NCI-H1417 treated with DMSO at 0.1 percent for 48 hours (cell line): ENCODE data around the gene HOXB7.

Experiments
- DNase-seq: peaks from one replicate; lab custom pipeline; 2025; lab: John Stamatoyannopoulos, UW

The HOXB7 gene

GRCh38 chr17:48623583-48623982 is 12.8 kb upstream of the HOXB7 start:
- no peak for DNase-seq

DNA sequence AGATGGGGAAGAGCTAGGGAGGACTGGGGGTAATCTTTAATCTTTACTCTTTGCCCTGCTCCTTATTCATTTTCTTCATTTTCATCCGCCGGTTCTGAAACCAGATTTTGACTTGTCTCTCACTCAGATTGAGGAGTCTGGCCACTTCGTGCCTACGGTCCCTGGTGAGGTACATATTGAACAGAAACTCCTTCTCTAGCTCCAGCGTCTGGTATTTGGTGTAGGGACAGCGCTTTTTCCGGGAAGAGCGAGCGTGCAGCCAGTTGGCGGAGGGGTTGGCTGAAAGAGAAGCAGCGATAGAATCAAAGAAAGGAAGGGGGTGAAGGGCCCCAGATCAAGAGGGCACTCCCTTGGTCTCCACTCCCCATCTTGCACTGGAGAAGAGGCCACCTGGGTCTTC is 12.0 kb upstream of the HOXB7 start:
- no peak for DNase-seq

- no peak for DNase-seq
Observed at GRCh38 chr17:48621410-48622392, 10.9 kb upstream of the HOXB7 start.

GRCh38 chr17:48620461-48621139 is 9.8 kb upstream of the HOXB7 start:
- no peak for DNase-seq

- no peak for DNase-seq
Observed at GRCh38 chr17:48619826-48620449, 9.1 kb upstream of the HOXB7 start.

DNA sequence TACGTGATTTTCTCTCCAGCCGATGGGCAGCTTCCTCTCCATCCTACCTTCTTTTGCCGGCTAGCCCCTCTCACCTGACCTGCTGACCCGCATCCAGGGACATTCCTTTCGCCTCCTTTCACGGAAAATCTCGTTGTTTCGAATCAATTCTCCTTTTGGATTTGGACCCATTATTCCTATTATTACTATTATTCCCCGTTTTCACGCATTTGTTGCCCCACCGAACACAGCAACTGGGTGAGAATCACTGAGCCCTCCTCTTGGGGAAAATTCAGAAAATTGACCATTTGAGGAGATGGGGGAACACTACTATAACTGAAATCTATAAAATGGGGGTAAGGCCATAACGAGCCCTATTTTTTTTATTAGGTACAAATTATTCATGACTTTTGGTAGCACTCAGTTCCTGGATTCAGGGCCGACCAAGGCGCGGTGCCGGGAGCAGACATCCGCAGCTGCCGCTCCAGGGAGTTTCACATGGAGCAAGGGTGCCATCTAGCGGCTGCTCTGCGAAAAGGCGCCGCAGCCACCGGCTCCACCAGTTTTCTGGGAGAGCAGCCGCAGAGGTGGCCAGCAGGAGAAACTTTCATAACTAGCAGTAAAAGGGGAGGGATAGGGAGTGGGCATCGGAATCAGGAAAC is 7.6 kb upstream of the HOXB7 start:
- no peak for DNase-seq

DNA sequence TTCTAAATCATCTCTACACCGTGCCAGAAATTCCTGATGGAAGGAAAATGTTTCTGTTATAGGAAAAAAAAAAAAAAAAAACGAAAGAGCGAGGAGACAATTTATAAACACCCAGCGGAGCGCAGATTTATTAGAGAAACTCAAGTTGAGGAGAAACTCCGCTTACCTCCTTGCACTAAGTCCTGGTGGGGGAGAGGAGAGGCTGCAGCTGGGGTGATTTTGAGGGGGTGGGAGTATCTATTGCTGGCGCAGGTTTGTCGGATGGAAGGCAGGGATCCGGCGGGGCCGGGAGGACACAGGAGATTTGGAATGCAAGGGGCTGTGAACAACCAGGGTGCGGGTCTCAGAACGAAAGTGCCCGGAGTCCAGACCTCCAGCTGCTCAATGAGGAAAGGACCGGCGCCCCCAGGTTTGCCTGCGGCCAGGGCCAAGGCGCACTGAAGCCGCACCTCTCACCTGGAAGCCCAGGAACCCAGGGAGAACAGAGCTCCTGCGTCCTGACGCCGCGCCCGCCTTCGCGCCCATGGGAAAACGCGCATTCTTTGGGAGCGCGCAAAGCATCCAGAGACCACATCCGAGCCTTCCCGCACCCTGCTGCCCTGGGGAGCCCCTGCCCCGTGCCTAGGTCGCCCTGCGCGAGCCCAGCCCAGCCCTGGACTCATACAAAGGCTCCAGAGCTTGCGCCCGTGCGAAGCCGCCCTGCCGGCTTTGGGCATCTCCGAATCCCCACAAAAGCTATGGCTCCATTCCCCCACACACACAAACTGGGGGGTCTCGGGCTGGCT is 6.8 kb upstream of the HOXB7 start:
- no peak for DNase-seq

DNA sequence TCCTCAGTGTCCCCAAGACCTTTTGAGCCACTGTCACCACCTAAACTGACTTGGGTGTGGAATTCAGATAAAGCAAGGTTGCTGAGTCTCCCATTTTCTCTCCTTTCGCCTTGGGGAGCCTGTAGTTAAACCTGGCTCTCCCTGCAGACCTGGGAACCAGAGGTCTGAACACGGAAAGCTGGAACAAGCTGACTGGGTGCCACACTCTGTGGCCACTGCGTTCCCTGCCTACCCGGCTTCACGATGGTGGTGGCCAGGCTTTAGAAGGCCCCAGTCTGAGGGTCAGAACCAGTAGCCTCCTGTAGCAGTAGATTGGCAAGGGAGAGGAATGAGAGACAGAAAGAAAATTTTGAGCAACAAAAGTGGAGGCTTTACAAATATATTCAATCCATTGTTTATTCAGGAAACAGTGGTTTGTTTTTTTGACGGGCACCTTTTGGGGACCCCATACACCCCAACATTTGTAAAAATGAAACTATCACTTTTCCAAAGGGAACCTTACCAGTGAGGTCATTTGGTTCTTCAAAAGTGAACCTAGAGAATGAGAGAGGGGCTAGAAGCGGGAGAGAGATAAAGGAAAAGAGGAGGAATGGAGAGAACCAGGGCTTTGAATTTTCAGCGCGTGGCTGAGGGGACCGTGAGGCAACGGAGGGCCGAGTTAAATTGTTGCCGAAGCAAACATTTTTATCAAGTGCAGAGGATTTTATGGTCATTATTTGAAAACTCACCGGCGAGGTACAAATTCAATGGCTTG is 6.1 kb upstream of the HOXB7 start:
- no peak for DNase-seq

- DNase-seq, result no peak
Observed at GRCh38 chr17:48615963-48616716, 5.3 kb upstream of the HOXB7 start.

- DNase-seq, result no peak
Observed at GRCh38 chr17:48615047-48615962, 4.5 kb upstream of the HOXB7 start, which contains the start of gene HOXB8. HOXB8 (minus strand) TSS chr17:48615292; CDS start chr17:48614704, 588 bp downstream.

DNA sequence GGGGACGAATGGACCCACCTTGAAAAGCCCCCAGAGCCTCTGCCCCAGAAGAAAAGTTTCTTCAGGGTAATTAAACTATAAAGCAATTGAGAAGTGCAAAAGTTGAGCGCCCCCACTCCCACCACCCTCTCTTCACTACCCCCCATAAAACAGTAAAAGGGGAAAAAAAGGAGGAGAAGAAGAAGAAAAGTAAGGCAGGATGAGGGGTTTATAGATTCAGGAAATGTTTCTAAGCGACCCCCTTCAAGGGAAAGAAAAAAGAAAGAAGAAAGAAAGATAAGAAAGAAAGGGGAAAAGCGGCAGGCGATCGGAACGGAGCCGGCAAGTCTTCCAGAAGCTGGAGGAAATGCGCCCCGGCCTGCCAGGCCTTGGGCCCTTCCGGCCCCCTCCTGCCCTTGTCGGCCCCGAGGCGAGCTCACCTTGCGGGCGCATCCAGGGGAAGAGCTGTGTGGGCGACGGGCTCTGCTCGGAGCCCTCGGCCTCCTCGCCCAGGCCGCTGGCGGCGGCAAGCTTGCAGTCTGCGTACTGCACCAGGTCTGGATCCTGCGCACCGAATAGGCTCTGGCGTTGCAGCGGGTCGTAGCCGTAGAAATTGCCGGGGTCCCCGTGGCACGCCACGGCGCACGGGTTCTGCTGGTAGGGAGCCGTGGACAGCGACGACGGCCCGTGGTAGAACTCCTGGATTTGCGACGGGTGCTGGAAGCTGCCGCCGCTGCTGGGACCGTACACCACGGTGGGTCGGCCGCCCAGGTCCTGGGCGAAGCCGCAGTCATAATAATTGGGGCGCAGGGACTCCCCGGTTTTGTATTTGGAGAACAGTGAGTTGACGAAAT is 3.3 kb upstream of the HOXB7 start:
- no peak for DNase-seq

- no peak for DNase-seq
Observed at GRCh38 chr17:48612854-48613691, 2.3 kb upstream of the HOXB7 start.

- DNase-seq, result no peak
Observed at GRCh38 chr17:48612456-48612853, 1.6 kb upstream of the HOXB7 start.

- no peak for DNase-seq
Observed at GRCh38 chr17:48611681-48612455, 1.1 kb upstream of the HOXB7 start.

DNA sequence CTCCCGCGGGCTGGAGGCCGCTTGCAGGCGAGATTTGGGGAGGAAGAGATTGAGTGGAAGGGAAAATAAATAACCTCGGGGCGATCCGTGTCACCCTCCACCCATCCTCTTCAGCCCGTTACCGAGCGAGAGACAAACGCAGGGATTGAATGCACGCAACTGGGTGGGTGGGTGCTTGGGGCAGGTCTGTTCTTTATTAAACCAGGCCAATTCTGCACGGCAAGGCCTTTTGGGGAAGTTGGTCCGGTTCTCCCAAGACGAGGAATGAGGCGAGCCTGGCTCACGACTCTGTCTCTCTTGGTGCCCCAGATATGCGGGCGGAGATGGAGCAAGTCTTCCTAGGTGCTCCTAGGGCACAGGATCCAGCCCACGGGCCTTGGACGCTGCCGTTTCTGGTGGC is 396 bp upstream of the HOXB7 start:
- no peak for DNase-seq

DNA sequence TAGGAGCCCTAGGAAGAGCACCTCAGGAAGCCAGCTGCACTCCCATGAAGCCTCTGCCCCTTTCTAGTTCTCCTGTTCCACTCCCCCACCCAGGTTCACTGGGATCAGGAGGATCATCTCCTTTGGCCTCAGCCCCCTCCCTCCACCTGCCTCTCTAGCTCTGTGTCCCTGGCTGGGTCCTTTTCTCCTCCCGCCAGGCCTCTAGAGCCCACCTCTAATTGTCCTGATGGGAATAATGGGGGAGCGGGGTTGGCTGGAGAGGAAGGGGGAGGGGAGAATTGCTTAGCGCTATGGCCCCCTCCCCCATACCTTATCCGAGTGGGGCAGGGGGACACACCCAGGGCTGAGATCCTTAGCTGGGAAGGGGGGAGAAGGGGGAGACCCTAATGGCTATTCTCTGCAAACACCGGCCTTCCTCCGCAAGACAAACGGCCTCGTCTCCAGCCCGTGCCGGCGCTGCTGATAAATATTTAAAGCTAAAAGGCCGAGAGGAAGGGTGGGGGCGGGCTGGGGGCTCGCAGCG is 997 bp downstream of the HOXB7 start:
- no peak for DNase-seq
